Lung (tissue), 12 donors: ENCODE data around the gene PFN1. TPM values are rescaled to one million over a fixed set of nuclear protein-coding genes. Genes with fewer than 3 reads are reported as not detected.

Source experiments
- ATAC-seq: fragments of 200-7000 bp; cut with Tn5 transposase; one replicate; pipeline ENCODE4 v1.9.1; 2020; ENCODE audit warnings: moderate number of reproducible peaks; ENCODE audit not compliant: insufficient read depth, low FRiP score
- DNase-seq, 3 donors: peaks; one replicate each; pipeline ENCODE4 v3.0.0-alpha.2; 2013 to 2017
- H3K27ac ChIP-seq, 2 donors: one replicate each; pipeline ENCODE4 v1.5.1; 2013; ENCODE audit warnings: mild to moderate bottlenecking in 2 of 2, moderate library complexity in 2 of 2, control low read depth in 1 of 2, inconsistent platforms in 1 of 2, low read depth in 1 of 2, low read length in 1 of 2
- H3K27me3 ChIP-seq, 3 donors: one replicate each; pipeline ENCODE4 v1.5.1; 2013; ENCODE audit warnings: low read length in 2 of 3; ENCODE audit not compliant: control insufficient read depth in 3 of 3, insufficient read depth in 3 of 3
- H3K36me3 ChIP-seq, 4 donors: one replicate each; pipeline ENCODE4 v1.5.1; 2013; ENCODE audit warnings: low read length in 4 of 4, mild to moderate bottlenecking in 1 of 4, moderate library complexity in 1 of 4; ENCODE audit not compliant: control insufficient read depth in 4 of 4, insufficient read depth in 4 of 4
- H3K4me1 ChIP-seq, 5 donors: one replicate each; pipeline ENCODE4 v1.5.1; 2013; ENCODE audit warnings: low read length in 5 of 5, mild to moderate bottlenecking in 2 of 5, moderate library complexity in 1 of 5; ENCODE audit not compliant: control insufficient read depth in 5 of 5, insufficient read depth in 5 of 5
- H3K4me3 ChIP-seq: one replicate; pipeline ENCODE4 v1.5.1; 2013; ENCODE audit warnings: mild to moderate bottlenecking, control low read depth, moderate library complexity
- H3K9ac ChIP-seq, 2 donors: one replicate each; pipeline ENCODE4 v1.5.1; 2013; ENCODE audit warnings: low read length in 2 of 2, control low read depth in 1 of 2; ENCODE audit not compliant: insufficient read depth in 1 of 2
- H3K9me3 ChIP-seq, 4 donors: one replicate each; pipeline ENCODE4 v1.5.1; 2013; ENCODE audit warnings: low read length in 3 of 4, mild to moderate bottlenecking in 1 of 4, moderate library complexity in 1 of 4; ENCODE audit not compliant: control insufficient read depth in 4 of 4, insufficient read depth in 3 of 4
- WGBS, 2 donors: extraction: QIAGEN DNeasy Blood & Tissue Kit; methylation state at CpG; one replicate each; pipeline ENCODE4 v1.1.7; 2013; 5-methylcytosine and 5-hydroxymethylcytosine counted together
- polyA plus RNA-seq, 2 donors: library from polyadenylated mRNA; stranded (reverse); fragments of 200-250 nt; gene quantifications; one replicate each; pipeline ENCODE4 v1.2.1, GENCODE V29; 2013
- total RNA-seq, 2 donors: library from RNA; depleted of rRNA in 1 of 2; stranded (reverse); fragments of >200 nt in 1 of 2; gene quantifications; one replicate each; pipeline ENCODE4 v1.2.1, GENCODE V29; 2014 to 2021
- TF ChIP-seq, protein P1 (sequence below): IDR thresholded peaks from 2 replicates; pipeline ENCODE4 v1.5.1; 2012; ENCODE audit warnings: mild to moderate bottlenecking; ENCODE audit errors: control extremely low read depth, extremely low read depth
- donor health status: control.
- donor health status: control.
- donor health status: Bipolar disorder and iron deficiency.
- donor health status: healthy.
- donor health status: DM: yes; HTN: yes; CAD: no.

PFN1 gene
- total and polyA plus RNA-seq, 4 donors, result 461 to 2,264 (median 749) TPM

DNA sequence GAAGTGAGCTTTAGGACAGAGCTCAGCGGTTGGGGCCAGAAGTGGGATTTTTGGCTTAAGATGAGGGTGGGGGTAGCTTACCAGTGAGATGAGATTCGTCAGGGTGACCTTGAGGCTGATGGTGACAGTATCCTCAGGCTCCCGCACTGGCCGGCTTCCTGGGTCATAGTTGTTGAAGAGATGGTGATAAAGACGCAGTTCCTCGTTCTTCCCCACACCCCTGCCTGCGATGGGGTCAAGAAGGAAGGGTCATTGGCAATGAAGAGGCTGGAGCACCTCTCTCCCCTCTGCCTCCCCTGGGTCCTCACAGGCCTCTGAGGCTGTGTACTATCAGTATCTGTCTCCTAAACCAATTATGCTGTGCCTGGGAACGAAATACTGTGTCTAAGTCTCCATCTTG, 45.8 kb downstream of the PFN1 start:
- ATAC-seq, result no peak
- no peak overlapping the region for H3K4me3 ChIP-seq

DNA sequence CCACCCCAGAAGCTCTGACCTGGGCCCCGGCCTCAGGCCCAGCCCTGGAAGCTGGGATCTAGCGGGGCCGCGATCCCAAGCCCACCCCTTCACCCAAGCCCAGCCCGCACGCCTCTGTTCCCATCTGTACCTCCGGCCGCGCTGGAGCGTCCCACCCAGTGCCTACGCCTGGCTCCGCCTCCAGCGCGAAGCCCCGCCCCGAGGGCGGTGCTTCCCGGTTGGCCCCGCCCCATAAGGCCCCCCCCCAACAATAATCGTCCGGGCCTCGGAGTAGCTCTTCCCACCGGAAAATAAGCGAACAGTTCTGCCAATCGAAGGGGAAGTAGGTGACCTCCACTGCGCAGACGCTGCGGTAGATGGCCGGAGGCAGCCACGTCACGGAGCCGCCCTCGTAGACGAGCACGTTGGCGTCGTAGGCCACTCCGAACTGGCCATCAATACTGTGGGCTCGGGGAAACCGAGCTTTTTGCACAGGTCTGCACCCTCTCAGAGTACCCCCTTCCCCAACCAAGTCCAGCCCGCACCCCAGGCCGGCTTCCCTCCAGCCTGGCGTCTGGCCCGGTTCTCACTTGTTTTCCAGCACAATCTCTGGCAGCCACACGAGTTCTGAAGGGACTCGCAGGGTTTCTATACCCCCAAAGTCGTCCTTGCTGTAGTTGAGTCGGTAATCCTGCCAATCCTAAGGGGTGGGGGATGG, 46.5 kb downstream of the PFN1 start:
- H3K9ac ChIP-seq, result no peak overlapping the region
- peak; percentile 28 for ATAC-seq
- 29 to 32% methylated on average over 48 of the region's 48 CpGs for WGBS, 2 donors

More for the DNA sequence above, 45.8 kb downstream of the PFN1 start:
- Histone ChIP-seq H3K36me3 (no peaks in the 10 kb centered on the region), H3K4me1 (peaks cover 0 to 15% (median 9%) of the 10 kb centered on the region in 5 donors), H3K9ac (no peak overlapping the region), H3K9me3 (no peaks in the 10 kb centered on the region), H3K27ac (peak overlapping the region in 1 of 2 donors; percentile 81), H3K27me3 (peaks cover 0 to 41% (median 19%) of the 10 kb centered on the region in 3 donors)
- no peak for DNase-seq
- 67 to 74% methylated on average over 8 of the region's 8 CpGs for WGBS, 2 donors
- TF ChIP-seq, protein P1, sequence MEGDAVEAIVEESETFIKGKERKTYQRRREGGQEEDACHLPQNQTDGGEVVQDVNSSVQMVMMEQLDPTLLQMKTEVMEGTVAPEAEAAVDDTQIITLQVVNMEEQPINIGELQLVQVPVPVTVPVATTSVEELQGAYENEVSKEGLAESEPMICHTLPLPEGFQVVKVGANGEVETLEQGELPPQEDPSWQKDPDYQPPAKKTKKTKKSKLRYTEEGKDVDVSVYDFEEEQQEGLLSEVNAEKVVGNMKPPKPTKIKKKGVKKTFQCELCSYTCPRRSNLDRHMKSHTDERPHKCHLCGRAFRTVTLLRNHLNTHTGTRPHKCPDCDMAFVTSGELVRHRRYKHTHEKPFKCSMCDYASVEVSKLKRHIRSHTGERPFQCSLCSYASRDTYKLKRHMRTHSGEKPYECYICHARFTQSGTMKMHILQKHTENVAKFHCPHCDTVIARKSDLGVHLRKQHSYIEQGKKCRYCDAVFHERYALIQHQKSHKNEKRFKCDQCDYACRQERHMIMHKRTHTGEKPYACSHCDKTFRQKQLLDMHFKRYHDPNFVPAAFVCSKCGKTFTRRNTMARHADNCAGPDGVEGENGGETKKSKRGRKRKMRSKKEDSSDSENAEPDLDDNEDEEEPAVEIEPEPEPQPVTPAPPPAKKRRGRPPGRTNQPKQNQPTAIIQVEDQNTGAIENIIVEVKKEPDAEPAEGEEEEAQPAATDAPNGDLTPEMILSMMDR, result no peak

DNA sequence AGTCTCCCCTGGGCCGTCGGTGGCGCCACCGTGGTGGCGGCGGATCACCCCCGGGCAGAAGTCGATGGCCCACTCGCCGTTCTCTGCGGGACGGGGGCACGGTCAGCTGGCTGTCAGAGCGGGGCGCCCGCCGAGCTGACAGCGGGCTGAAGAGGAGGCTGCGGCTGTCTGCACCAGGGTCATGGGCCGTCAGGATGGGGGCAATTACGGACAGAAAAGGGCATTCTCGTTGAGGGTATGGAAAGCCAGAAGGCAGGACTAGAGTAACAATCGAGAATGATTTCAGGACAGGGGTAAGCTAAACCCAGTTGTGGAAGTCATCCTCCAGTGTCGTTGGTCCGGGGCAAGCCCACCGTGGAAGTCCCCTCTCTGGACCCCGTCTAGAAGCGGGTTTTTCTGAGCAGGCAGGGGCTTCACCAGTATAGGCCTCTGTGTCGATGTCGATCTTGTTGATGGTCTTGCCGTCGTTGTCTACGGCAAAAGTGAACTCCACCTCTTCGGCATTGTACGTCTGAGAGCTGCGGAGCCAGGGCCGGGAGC, 47.2 kb downstream of the PFN1 start:
- TF ChIP-seq, protein P1, result no peak
- no peak overlapping the region for H3K4me3 ChIP-seq
- peaks cover 0 to 15% (median 9%) of the 10 kb centered on the region in 5 donors for H3K4me1 ChIP-seq
- ATAC-seq, result no peak
- peak overlapping the region in 1 of 2 donors; percentile 45 for H3K27ac ChIP-seq
- H3K27me3 ChIP-seq, result peaks cover 0 to 45% (median 19%) of the 10 kb centered on the region in 3 donors
- H3K9ac ChIP-seq, result no peak overlapping the region
- 39 to 45% methylated on average over 35 to 37 of the region's 37 CpGs for WGBS, 2 donors
- no peaks in the 10 kb centered on the region for H3K9me3 ChIP-seq
- DNase-seq, result peak in 1 of 3 donors; percentile 20
- H3K36me3 ChIP-seq, result peaks cover 0 to 12% (median 1%) of the 10 kb centered on the region in 4 donors

More for the DNA sequence above, 46.5 kb downstream of the PFN1 start:
- Histone ChIP-seq H3K27ac (peak overlapping the region in 1 of 2 donors; percentile 81), H3K4me1 (peaks cover 0 to 15% (median 9%) of the 10 kb centered on the region in 5 donors), H3K36me3 (peaks cover 0 to 6% (median 0%) of the 10 kb centered on the region in 4 donors), H3K9me3 (no peaks in the 10 kb centered on the region), H3K4me3 (no peak overlapping the region), H3K27me3 (peaks cover 0 to 45% (median 19%) of the 10 kb centered on the region in 3 donors)
- peak; percentile 45 to 49 (median 47) for DNase-seq
- TF ChIP-seq, protein P1, result no peak
